ENCODE results near the gene AP1M1.

GRCh38 chr19:16208064-16208759, 10.5 kb downstream of the AP1M1 start:
- TF ChIP-seq EZH2phosphoT487 (IDR thresholded peaks at IDR 0.05; ENCODE audit: low read depth) (no peak), CTCF (IDR thresholded peaks at IDR 0.05; ENCODE audit: low read depth, low read length) (no peak)

All from OCI-LY3 (cell line).